HG03460 (cell line): ENCODE data around the gene NDUFA12.

Source experiments
- ATAC-seq: cut with Tn5 transposase; IDR thresholded peaks from one replicate; pipeline ENCODE4 v1.9.1; 2021; ENCODE audit not compliant: unreplicated experiment

Gene NDUFA12

DNA sequence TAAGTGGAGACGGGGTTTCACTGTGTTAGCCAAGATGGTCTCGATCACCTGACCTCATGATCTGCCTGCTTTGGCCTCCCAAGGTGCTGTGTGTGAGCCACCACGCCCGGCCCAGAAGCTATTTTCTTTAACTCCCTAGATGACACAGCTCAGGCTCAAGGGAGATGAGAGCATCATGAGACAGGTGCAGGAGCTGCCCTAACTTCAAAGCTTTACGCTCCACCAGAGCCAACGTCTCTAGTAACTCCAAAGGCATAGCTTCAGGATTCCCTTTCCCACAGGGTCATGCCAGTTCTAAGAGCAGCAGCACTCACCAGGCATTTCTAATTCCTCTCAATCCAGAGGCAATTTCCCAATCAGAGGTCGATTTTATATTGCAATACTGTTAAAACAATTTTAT is 21.0 kb downstream of the NDUFA12 start:
- no peak for ATAC-seq

DNA sequence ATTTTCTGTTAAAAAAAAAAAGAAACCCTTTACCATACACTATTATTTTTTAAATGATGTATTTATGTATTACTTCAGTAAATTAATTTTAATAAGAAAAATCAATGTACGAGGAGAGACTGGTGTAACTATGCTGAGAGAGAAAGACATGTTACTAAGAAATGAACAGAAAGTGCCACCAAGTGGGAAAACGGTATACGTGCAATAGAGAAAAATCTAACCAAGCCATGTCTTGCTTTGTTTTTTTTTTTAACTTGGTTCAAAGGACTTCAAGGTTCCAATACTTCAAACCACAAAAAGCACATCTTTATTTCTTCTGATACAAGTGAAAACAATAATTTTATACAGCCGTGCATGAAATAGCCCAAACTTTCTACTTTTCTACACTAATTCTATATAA is 22.9 kb downstream of the NDUFA12 start:
- no peak for ATAC-seq

DNA sequence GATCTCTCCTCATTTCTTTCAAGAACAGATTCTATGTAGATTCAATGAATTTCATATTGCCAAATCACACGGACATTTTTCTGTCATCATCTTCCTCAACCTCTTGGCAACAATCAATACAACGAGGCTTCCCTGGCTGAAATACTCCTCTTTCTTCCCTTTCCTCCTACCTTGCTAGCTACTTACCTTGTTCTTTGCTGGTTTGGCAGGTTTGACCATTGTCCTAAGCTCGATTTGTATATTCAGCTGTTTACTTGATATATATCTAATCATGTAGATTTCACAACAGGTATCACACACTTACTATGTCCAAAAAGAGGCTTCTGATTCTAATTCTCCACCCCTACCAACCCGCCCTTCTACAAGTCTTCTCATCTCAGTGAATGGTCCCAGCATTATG is 23.6 kb downstream of the NDUFA12 start:
- ATAC-seq: no peak

DNA sequence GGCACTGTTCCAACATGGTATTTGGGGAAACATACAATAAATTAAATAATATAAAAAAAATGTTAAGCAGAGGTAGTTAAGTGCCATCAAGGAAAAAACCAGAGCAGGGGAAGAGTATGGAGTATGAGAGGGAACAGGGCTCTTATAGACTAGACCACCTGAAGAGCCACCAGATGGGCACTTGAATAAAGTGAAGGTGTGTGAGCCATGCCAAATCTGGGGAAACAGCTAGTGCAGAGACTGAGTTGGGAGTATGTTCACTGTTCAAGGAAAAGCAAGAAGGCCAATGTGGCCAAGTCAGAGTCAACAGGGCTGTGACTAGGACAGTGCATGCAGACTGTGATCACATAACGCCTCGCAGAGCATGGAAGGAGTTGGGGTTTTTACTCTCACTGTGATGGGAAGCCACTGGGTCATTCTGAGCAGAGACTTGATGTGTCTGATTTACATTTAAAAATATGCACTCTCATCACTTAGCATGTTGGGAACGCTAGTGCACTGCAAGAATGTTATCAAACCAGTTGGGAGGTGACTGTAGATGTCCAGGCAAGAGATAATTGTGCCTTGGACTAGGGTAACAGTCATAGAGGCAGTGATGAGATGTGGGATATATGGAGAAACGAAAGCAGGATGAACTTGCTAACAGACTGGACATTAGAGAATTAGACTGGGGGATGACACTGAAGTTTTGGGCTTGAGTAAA is 25.6 kb downstream of the NDUFA12 start:
- no peak for ATAC-seq

DNA sequence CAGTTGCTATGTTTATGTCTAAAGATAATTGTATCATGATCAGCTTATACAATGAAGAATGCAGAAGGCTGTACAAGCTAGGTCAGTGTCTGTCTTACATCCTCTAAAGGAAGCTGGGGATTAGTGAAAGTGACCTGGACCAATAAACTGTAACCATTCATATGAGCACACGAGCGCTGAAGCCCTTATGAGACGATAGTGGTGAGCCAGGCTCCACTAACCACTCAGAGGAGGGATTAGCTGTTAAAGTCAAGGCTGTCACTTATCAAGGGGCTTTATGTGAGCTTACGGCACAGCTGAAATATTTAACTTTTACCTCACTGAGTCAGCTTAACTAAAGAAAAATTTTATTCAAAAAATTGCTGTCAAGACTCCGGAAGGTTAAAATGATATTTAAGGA is 30.3 kb downstream of the NDUFA12 start:
- no peak for ATAC-seq

DNA sequence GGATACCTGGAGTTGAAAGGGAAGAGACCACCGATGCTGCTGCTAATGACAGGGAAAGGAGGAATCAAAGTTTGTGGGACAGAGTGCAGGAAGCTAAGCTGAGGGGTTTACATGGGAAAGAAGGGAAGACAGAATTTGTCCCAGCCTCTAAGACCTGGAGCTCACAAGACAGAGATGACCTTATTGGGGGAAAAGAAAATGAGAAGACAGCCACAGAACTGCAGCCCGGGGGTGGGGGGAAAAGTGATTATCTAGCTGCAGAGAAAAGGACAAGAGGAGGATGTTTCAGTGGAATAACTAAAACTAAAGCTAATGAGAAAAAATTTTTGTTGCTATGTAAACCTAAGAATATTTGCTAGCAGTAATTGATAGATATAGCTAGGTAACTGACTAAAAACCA is 30.7 kb downstream of the NDUFA12 start:
- ATAC-seq: no peak

DNA sequence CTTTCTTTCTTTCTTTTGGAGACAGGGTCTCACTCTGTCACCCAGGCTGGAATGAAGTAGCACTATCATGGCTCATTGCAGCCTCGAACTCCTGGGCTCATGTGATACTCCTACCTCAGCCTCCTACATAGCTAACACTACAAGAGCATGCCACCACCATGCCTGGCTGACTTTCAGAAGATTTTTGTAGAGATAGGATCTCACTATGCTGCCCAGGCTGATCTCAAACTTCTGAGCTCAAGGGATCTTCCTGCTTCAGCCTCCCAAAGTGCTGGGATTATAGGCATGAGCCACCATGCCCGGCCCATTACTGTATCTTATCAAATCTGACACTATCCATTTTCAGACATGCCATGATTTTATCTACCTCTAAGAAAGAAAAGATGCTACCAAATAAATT is 31.6 kb downstream of the NDUFA12 start:
- ATAC-seq: no peak

DNA sequence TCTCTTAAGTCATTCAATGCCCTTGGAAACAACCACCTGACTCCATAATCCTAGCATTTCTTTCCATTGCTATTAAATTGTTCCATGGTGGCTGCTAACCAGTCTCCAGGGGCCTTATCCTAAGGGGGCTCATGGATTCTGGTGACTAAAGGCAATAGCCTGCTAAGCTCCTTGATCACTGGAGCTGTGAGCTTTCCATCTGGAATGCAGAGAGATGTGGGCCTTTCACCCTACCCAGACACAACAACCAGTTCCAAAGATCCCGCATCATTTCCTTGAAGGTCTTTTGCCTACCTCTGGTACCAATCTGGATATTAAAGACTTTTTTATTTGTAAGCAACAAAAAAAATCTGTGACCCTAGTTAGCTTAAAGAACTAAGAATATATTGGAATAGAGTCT is 32.9 kb downstream of the NDUFA12 start:
- ATAC-seq: no peak

DNA sequence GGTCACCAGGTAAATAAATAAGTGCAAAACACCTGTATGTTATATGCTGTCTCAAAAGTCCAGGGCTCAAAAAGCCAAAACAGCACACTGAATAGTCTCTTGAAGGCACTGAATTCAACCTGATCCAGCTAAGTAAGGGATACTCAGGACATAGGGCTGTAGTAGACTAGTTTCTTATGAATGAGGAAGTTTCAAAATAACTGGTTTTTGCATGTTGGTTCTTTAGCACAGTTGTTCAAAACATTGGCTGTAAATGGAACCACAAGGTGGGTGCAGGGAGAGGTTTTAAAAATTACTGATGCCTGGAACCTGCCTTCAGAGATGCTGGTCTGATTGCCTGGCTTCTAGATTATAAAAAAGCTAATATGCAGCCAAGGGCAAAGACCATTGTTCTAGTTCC is 34.1 kb downstream of the NDUFA12 start:
- ATAC-seq: no peak

DNA sequence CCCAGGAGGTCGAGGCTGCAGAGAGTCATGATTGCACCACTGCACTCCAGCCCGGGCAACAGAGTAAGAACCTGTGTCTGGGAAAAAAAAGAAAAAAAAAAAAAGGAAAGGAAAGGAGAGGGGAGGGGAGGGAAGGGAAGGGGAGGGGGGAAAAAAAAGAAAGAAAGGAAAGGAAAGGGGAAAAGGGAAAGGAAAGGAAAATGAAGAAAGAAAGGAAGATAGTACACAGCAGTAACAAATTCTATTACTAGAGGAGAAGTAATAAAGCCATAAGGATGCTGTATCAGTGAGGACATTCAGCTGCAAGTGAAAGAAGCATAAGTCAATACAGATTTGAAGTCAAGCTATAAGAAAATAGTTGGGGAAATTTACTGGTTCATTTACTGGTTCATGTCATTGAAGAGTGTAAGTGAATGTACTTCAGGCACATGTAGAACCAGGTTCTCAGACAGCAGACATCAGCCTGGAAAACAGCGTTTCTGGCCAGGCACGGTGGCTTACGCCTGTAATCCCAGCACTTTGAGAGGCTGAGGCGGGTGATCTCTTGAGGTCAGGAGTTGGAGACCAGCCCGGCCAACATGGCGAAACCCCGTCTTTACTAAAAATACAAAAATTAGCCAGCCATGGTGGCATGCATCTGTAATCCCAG is 37.4 kb downstream of the NDUFA12 start:
- no peak for ATAC-seq

DNA sequence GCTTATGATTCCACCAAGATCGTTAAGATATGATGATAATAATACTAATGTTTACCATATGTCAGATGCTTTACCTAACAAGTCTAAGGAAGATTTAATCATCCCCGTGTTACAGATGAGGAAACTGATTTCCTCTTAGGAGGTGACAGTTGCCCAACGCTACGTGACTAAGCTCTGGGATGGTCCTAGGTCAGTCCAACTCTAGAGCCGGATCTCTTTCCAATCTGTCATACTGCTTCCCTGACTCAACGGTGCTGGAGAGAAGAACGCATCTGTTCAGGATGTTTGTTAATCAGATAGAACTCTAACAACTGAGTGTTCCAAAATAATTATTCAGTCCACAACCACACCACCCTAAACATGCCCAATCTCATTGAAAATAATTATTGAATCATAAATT is 39.8 kb downstream of the NDUFA12 start:
- no peak for ATAC-seq

DNA sequence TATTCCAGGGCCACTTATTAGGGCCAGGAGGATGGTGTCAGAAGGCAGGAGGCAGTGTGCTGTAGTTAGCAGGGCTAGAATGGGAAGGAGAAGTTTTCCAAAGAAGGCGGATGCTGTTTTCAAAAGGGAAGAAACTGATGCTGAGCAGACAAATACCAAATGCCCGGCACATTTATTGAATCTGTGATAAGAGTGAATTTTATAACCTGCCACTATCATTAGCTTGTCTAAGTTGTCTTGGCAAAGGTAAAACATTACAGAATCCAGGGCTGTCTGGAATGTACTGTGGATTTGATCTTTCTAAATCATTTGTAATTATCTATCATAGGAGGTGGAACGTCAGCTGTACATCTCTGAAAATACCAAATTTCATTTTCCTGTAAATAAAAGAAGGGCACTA is 40.8 kb downstream of the NDUFA12 start:
- no peak for ATAC-seq

DNA sequence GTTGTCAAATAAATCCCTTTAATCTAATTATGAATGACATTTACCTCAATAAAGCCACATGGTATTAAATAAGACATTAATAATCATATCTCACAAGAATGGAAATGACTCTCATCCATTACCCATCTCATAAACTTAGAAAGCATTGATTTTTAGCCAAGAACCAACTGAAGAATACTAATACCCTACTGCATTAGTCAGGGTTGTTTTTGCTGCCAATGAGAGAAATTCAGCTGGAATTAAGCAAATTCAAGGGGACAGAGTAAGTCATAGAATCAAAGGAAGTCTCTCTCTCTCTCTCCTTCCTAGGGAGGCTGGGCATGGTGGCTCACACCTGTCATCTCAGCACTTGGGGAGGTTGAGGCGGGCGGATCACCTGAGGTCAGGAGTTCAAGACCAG is 41.6 kb downstream of the NDUFA12 start:
- no peak for ATAC-seq

DNA sequence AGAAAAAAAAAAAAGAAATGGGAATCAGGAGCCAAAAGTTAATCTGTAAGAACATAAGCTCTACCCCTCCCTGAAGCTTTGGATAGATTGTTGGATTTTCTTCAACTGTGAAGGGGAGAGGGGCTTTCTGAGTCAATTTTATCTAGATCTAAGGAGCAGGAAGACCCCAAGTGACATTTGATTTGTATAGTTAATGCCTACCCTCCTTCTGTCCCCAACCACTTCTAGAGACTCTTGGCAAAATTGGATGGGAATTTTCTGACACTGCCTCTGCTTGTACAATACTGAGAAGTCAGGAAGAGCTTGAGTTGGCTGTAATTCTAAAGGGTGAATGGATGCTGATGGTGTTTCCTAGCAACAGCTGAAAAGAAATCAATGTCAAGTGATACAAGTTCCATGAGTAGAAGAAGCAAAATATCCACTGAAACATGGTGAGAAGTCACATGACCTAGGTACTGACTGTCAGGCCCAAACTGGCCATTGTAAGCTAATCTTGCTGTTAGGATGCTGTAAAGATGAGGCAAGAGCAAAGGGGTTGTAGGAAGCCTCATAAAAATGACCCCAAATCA is 42.2 kb downstream of the NDUFA12 start:
- ATAC-seq: no peak

DNA sequence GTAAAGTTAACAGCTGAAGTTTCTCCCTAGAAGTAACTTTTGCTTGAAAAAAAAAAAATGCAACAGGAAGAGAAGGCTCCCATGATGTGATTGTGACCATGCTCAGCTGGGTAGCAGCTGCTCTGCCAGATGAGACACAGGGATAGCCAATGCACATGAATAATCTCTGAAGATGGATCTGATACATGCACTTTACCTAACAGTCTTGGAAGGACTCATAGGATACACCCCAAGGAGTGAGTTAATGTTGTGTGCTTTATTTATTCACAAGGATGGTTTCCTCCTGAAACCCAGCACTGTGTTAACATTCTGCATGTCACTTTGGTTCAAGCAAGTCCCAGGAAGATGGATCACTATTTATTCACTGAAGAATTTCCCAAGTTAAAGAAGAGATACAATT is 46.5 kb downstream of the NDUFA12 start:
- ATAC-seq: no peak

DNA sequence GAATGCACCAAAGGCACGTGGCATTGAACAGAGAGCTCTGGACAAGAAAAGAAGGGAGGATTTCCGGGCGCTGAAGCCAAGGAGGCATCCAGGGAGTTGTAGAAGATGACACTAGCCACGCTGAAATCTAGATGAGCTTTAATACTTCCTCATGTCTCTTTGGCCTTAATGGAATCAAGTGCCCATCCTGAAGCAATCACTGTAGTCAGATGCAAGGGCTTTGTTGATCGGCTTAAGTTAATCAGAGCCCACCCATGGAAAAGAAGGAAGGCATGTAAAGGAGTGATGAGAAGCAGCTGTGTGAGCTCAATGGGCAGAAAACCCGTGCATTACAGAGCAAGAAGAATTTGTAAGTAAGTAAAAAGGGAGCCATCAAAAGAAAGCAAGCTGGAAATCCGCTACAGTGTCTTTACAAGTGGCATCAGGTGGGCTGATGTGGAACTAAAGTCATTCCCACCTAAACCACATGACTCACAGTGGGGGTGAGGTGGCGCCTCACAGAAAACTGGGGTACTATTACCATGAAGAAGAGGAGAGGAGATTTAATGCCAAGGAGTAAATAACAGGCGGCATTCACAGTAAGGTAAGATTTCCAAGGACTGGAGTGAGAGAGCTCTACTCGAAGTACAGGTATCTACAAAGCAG is 48.4 kb downstream of the NDUFA12 start:
- ATAC-seq: no peak

DNA sequence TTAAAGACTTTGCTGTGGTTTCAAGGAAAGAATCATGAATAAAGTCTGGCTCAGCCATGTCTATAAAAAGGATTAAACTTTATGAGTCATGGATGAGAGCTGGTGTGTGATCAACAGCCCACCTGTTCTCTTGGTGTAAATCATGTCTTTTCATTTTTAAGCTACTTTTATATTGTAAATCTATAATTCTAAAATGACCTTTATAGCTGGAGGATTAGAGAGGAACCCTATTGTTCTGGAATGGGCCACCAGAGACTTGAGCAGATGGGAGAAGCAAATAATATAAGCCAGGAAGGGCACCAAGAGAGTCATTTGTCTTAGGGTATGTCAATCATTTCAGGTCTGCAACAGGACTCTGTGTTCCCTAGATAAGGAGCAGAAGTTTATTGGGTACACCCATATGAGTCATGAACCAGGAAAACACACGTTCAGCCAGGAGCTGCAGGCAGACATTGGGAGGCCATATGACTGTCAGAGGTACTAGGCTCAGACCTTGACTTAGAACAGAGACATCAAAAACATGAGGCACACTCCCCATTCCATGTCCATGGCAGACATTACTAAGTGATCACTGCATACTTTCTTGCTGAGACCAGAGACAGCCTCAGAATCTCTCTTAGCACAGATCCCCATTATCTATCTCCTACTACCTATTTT is 49.3 kb downstream of the NDUFA12 start:
- no peak for ATAC-seq

DNA sequence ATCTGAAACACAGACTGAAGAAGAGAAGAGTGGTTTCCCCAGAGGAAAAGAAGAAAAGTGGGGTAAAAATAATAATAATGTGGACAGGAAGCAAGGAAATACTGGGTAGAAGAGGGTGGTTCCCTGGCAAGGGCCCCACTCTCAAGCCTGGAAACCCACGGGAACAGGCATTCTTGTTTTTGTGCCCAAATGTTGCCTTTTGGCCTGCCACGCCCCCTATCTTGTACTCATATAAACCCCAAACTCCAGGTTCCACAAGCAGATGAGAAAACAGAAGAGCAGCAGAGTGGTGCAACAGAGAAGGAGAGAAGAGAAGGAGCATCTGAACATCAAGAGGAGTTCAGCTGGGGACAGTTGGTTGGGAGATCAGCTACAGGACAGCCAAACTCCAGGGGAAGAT is 51.2 kb downstream of the NDUFA12 start:
- no peak for ATAC-seq

DNA sequence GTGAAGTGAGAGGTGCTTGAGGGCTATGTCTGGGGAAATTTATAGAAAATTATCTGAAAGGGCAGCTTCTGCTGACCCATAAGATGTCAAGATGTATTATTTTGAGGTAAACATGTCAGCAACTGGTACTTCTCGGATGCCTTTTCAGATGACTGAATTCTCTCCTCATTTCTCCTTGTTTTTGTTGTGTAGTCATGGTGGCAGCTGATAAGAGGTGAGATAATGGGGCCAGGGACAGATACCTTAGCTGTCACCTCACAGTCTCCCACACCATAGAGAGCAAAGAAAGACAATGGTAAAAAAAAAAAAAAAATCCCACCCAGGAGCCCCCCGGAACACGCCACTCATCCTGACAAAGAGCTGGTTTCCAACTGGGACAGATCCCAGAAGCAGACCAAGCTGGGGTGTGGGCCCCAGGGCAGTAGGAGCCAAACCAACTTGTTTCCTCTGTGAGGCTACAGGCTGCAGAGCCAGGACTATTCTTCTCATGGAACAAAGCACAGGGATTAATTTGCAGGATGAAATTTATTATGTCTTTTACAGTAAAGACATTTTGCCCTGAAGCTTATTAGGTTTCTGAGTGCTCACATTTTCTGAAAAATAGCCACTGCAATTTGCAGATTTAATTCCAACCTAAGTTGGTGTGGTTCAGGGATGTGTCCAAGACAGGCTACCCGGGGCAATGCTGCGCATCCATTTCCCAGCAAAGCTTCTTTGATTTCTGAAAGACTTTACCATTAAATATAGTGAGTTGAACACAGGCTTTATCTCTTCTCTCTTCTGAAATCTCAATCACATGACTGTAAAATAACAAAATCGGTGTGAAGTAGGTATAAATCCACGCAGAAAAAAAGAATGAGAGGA is 52.2 kb downstream of the NDUFA12 start:
- no peak for ATAC-seq

DNA sequence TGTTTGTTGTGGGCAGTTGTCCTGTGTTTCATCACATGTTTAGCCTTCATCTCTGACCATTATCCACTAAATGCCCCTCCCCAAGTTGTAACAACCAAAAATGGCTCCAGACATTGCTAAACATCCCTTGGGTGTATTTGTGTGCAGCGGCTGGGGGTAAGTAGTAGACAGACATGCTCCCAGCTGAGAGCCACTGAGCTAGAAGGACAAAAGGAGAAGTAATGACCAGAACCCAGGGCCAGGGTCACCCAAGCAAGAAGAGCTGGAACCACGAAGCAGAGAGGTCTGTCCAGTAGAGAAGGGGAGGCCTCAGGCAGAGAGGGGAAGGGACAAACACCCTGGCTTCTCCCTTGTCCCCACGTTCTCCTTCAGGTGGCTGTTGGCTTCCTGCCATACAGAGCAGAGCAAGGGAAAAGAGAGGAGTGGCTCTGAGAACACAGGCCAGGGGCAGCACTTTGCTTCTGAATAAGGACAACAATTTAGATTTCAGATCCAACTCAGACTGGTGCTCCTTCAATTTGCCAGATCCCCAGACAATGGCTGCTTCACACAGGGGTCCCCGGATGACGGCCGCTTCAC is 55.2 kb downstream of the NDUFA12 start:
- ATAC-seq: no peak
